K562 (cell line): ENCODE data around the gene ZFP69B. TPM values are rescaled to one million over a fixed set of nuclear protein-coding genes. Genes with fewer than 3 reads are reported as not detected.

Experiments used
- ARID3A ChIP-seq: IDR thresholded peaks from 2 replicates; pipeline ENCODE4 v1.6.1; 2012; ENCODE audit warnings: low read depth, low read length, improper control_type of control experiment, borderline replicate concordance
- CBX2 ChIP-seq: fragments of 200-600 bp; sonication (generic); IDR thresholded peaks from one replicate; pipeline ENCODE4 v1.6.1; 2012; ENCODE audit warnings: mild to moderate bottlenecking, low read length, inconsistent platforms; ENCODE audit not compliant: insufficient read depth, poor library complexity, severe bottlenecking
- CC2D1A ChIP-seq: fragments of 450-650 bp; IDR thresholded peaks from 2 replicates; pipeline ENCODE4 v1.6.1; 2017; ENCODE audit warnings: mild to moderate bottlenecking
- CUX1 ChIP-seq: fragments of 200-800 bp; sonication (Bioruptor generic); IDR thresholded peaks from 2 replicates; pipeline ENCODE4 v1.6.1; 2016; ENCODE audit warnings: missing genetic modification characterization, missing compliant biosample characterization
- DEAF1 ChIP-seq: fragments of 450-650 bp; formaldehyde crosslinking; IDR thresholded peaks from 2 replicates; pipeline ENCODE4 v1.4.0; 2020; ENCODE audit warnings: mild to moderate bottlenecking, moderate library complexity
- EHMT2 ChIP-seq: fragments of 450-650 bp; IDR thresholded peaks from 2 replicates; pipeline ENCODE4 v1.6.1; 2018; ENCODE audit warnings: antibody characterized with exemption
- HNRNPH1 ChIP-seq: fragments of 200-400 bp; formaldehyde crosslinking; optimal IDR thresholded peaks from 2 replicates; pipeline ENCODE3; 2017; ENCODE audit warnings: low read depth, mild to moderate bottlenecking, low read length, moderate library complexity
- KLF1 ChIP-seq: fragments of 450-650 bp; IDR thresholded peaks from 2 replicates; pipeline ENCODE4 v1.6.1; 2016; ENCODE audit warnings: missing genetic modification characterization, missing compliant biosample characterization
- NKRF ChIP-seq: fragments of 450-650 bp; IDR thresholded peaks from 2 replicates; pipeline ENCODE4 v1.6.1; 2016; ENCODE audit warnings: borderline replicate concordance
- PCBP2 ChIP-seq: fragments of 200-400 bp; formaldehyde crosslinking; IDR thresholded peaks from 2 replicates; pipeline ENCODE4 v1.6.1; 2018; ENCODE audit warnings: low read length, low read depth, mild to moderate bottlenecking, moderate library complexity; ENCODE audit not compliant: poor library complexity, severe bottlenecking
- POLR2B ChIP-seq: fragments of 450-650 bp; IDR thresholded peaks from 2 replicates; pipeline ENCODE4 v1.6.1; 2018; ENCODE audit warnings: low read depth; ENCODE audit not compliant: partially characterized antibody
- TEAD2 ChIP-seq: fragments of 450-650 bp; IDR thresholded peaks from 2 replicates; pipeline ENCODE4 v1.6.1; 2016; ENCODE audit warnings: missing genetic modification characterization, control low read depth, missing compliant biosample characterization
- ZNF197 ChIP-seq: fragments of 200-800 bp; sonication (Bioruptor generic); IDR thresholded peaks from 2 replicates; pipeline ENCODE4 v1.6.1; 2016; ENCODE audit warnings: low read depth, missing genetic modification characterization, missing compliant biosample characterization
- ZNF431 ChIP-seq: sonication (generic); formaldehyde crosslinking; IDR thresholded peaks from 2 replicates; pipeline ENCODE4 v1.8.0; 2022; ENCODE audit warnings: mild to moderate bottlenecking, missing genetic modification reagents
- polyA plus RNA-seq, 8 experiments: library from polyadenylated mRNA; depleted of rRNA in 4 of 8; stranded (reverse) in 5 of 8; unstranded in 3 of 8; fragments of >200 nt; fragmentation: Nextera tagmentation in 2 of 8; fragmentation: Illumina TruSeq in 1 of 8; extraction: Ambion mirVana in 2 of 8; extraction: Trizol in 1 of 8; gene quantifications; 2 replicates each; pipeline versions ENCODE4 v1.2.1 to v1.2.3, GENCODE V29; 2011 to 2014; ENCODE audit warnings: inconsistent platforms in 1 of 8, missing spikeins in 1 of 8
- total RNA-seq, 7 experiments: library from RNA; depleted of rRNA in 6 of 7; stranded (reverse); fragments of >200 nt in 6 of 7; fragmentation: Illumina TruSeq in 2 of 7; extraction: Trizol in 2 of 7; gene quantifications; 2 replicates each; pipeline versions ENCODE4 v1.2.1 to v1.2.3, GENCODE V29; 2011 to 2021; ENCODE audit warnings: low replicate concordance in 1 of 7

Gene ZFP69B
- total and polyA plus RNA-seq, 9 of the 15 experiments (the other 6 are each of a cell fraction or from before 2014, with no cell fraction given) = 1.6 to 10.3 (median 8.4) TPM

- 0 out of 2 replicates have a peak, but pooled peaks have one; percentile 11 for TF ChIP-seq NKRF
- TF ChIP-seq CUX1 (CRISPR knock-in tag) = no peak
- 0 out of 2 replicates have a peak, but pooled peaks have one; percentile 46 for TF ChIP-seq KLF1 (tag)
- TF ChIP-seq DEAF1 (CRISPR knock-in tag) = peak; percentile 94
- TF ChIP-seq PCBP2 = no peak
- TF ChIP-seq HNRNPH1 = no peak
- no peak for TF ChIP-seq EHMT2
- TF ChIP-seq ARID3A = no peak
- no peak for TF ChIP-seq ZNF431
- TF ChIP-seq POLR2B = no peak
- no peak for TF ChIP-seq ZNF197 (CRISPR knock-in tag)
- no peak for TF ChIP-seq CBX2
- TF ChIP-seq TEAD2 (tag) = no peak
- no peak for TF ChIP-seq CC2D1A
Measured at GRCh38 chr1:40404670-40405462, 45.4 kb upstream of the ZFP69B start (continued).
